Activated CD8-positive, alpha-beta T cell treated with anti-CD3 and anti-CD28 coated beads, Interleukin-2, amount 10 ng/mL, durations not matched to agents 7 days and 5 days (primary cell): ENCODE measurements around the gene MFNG. TPM values are rescaled to one million over a fixed set of nuclear protein-coding genes. Genes with fewer than 3 reads are reported as not detected.

Source experiments
- ATAC-seq: fragments of 150-1000 bp; cut with Tn5 transposase; one replicate; pipeline ENCODE4 v1.10.0; 2021; ENCODE audit warnings: moderate library complexity
- CTCF ChIA-PET: fragments of 350-600 bp; sonication (Branson Sonifier 250); formaldehyde crosslinking; loops from one replicate; lab custom pipeline; 2021; ENCODE audit warnings: antibody characterized with exemption; lab: Charles Lee
- POLR2A ChIA-PET: fragments of 350-600 bp; sonication (Branson Sonifier 250); formaldehyde crosslinking; loops from one replicate; lab custom pipeline; 2021; ENCODE audit warnings: antibody characterized with exemption; lab: Charles Lee
- DNase-seq: peaks from one replicate; pipeline ENCODE4 v3.0.0-alpha.2; 2020
- H3K27ac Mint-ChIP-seq: one replicate; pipeline ENCODE4 v1.8.0; 2021; ENCODE audit warnings: mild to moderate bottlenecking, mixed read lengths
- H3K27me3 Mint-ChIP-seq: one replicate; pipeline ENCODE4 v1.8.0; 2021; ENCODE audit warnings: low read depth, mixed read lengths
- H3K36me3 Mint-ChIP-seq: one replicate; pipeline ENCODE4 v1.8.0; 2021; ENCODE audit warnings: low read depth, mixed read lengths
- H3K4me1 Mint-ChIP-seq: one replicate; pipeline ENCODE4 v1.8.0; 2021; ENCODE audit warnings: low read depth, mixed read lengths
- H3K4me3 Mint-ChIP-seq: one replicate; pipeline ENCODE4 v1.8.0; 2021; ENCODE audit warnings: mild to moderate bottlenecking, mixed read lengths
- H3K9me3 Mint-ChIP-seq: one replicate; pipeline ENCODE4 v1.8.0; 2022; ENCODE audit warnings: mixed read lengths; ENCODE audit not compliant: insufficient read depth
- total RNA-seq, 2 experiments: library from RNA; stranded (reverse); gene quantifications; one replicate each; pipeline ENCODE4 v1.2.3, GENCODE V29; 2021

MFNG gene
- total RNA-seq, 2 experiments from 2014 or later: 227 to 232 TPM

- Mint-ChIP-seq H3K27me3 (no peaks in the 10 kb centered on the region), H3K36me3 (peaks cover 68% of the 10 kb centered on the region), H3K4me3 (peak overlapping the region; percentile 28), H3K9me3 (no peaks in the 10 kb centered on the region), H3K27ac (peak overlapping the region; percentile 97), H3K4me1 (peaks cover 41% of the 10 kb centered on the region)
- ChIA-PET POLR2A (no interaction called here), CTCF (interaction anchor here (1.2 to 1.3 kb wide), 2 partner anchors 9 to 359 kb away, joined by 3 to 5 read pairs; no protein-coding TSS in a partner anchor)
- ATAC-seq (no peak), DNase-seq (no peak)
These were observed 4.8 kb downstream of the MFNG start for GRCh38 chr22:37481347-37481907.

- no peak overlapping the region for H3K4me3 Mint-ChIP-seq
- ChIA-PET CTCF (interaction anchor here (1.3 kb wide), 1 partner anchor 8 kb away, joined by 5 read pairs; no protein-coding TSS in a partner anchor), POLR2A (no interaction called here)
- H3K27ac Mint-ChIP-seq: peak overlapping the region; percentile 9
- ATAC-seq (no peak), DNase-seq (no peak)
- H3K36me3 Mint-ChIP-seq: peaks cover 73% of the 10 kb centered on the region
- peaks cover 44% of the 10 kb centered on the region for H3K4me1 Mint-ChIP-seq
- no peaks in the 10 kb centered on the region for H3K9me3 Mint-ChIP-seq
- no peaks in the 10 kb centered on the region for H3K27me3 Mint-ChIP-seq
These were observed 5.5 kb downstream of the MFNG start for GRCh38 chr22:37480387-37481346.

GRCh38 chr22:37479196-37479595 is 7.0 kb downstream of the MFNG start:
- no peaks in the 10 kb centered on the region for H3K27me3 Mint-ChIP-seq
- POLR2A ChIA-PET: interaction anchor here (0.6 kb wide), 1 partner anchor 165 kb away, joined by 3 read pairs; no protein-coding TSS in a partner anchor
- H3K4me1 Mint-ChIP-seq: peaks cover 48% of the 10 kb centered on the region
- H3K36me3 Mint-ChIP-seq: peaks cover 69% of the 10 kb centered on the region
- DNase-seq (no peak), ATAC-seq (no peak)
- no peak overlapping the region for H3K27ac Mint-ChIP-seq
- no peak overlapping the region for H3K4me3 Mint-ChIP-seq
- CTCF ChIA-PET: interaction anchor here (0.7 kb wide), 1 partner anchor 534 kb away, joined by 3 read pairs; no protein-coding TSS in a partner anchor
- no peaks in the 10 kb centered on the region for H3K9me3 Mint-ChIP-seq

GRCh38 chr22:37476389-37477329 is 9.5 kb downstream of the MFNG start:
- ATAC-seq (no peak), DNase-seq (no peak)
- ChIA-PET CTCF (interaction anchor here (0.6 kb wide), 1 partner anchor 19 kb away, joined by 4 read pairs; no protein-coding TSS in a partner anchor), POLR2A (interaction anchor here (1.0 kb wide), 1 partner anchor 9 kb away, joined by 3 read pairs; no protein-coding TSS in a partner anchor)
- Mint-ChIP-seq H3K9me3 (no peaks in the 10 kb centered on the region), H3K27ac (peak overlapping the region; percentile 49), H3K36me3 (peaks cover 56% of the 10 kb centered on the region), H3K4me3 (no peak overlapping the region), H3K27me3 (no peaks in the 10 kb centered on the region), H3K4me1 (peaks cover 30% of the 10 kb centered on the region)

- ChIA-PET CTCF (interaction anchor here (0.9 kb wide), 1 partner anchor 11 kb away, joined by 3 read pairs; the partner anchor contains the start of gene MFNG), POLR2A (no interaction called here)
- H3K27ac Mint-ChIP-seq: no peak overlapping the region
- no peak overlapping the region for H3K4me3 Mint-ChIP-seq
- no peak for DNase-seq
- no peaks in the 10 kb centered on the region for H3K27me3 Mint-ChIP-seq
- no peaks in the 10 kb centered on the region for H3K9me3 Mint-ChIP-seq
- H3K36me3 Mint-ChIP-seq: peaks cover 58% of the 10 kb centered on the region
- ATAC-seq: no peak
- H3K4me1 Mint-ChIP-seq: peaks cover 22% of the 10 kb centered on the region
These were observed 11.6 kb downstream of the MFNG start for GRCh38 chr22:37474447-37475090.

GRCh38 chr22:37473437-37473946 is 12.7 kb downstream of the MFNG start:
- ATAC-seq: no peak
- ChIA-PET POLR2A (no interaction called here), CTCF (interaction anchor here (0.7 to 3.1 kb wide), 11 partner anchors 8 to 244 kb away, joined by 3 to 44 read pairs (median 6); partner anchors contain the start of gene MFNG)
- H3K27ac Mint-ChIP-seq: no peak overlapping the region
- H3K27me3 Mint-ChIP-seq: no peaks in the 10 kb centered on the region
- no peak overlapping the region for H3K4me3 Mint-ChIP-seq
- peaks cover 56% of the 10 kb centered on the region for H3K36me3 Mint-ChIP-seq
- peaks cover 22% of the 10 kb centered on the region for H3K4me1 Mint-ChIP-seq
- DNase-seq: no peak
- no peaks in the 10 kb centered on the region for H3K9me3 Mint-ChIP-seq

GRCh38 chr22:37472418-37473006 is 13.7 kb downstream of the MFNG start:
- no peaks in the 10 kb centered on the region for H3K9me3 Mint-ChIP-seq
- H3K27ac Mint-ChIP-seq: peak overlapping the region; percentile 57
- ATAC-seq: peak; percentile 56

GRCh38 chr22:37471727-37472417 is 14.3 kb downstream of the MFNG start:
- DNase-seq (no peak), ATAC-seq (no peak)
- Mint-ChIP-seq H3K4me3 (no peak overlapping the region), H3K4me1 (peaks cover 16% of the 10 kb centered on the region), H3K27ac (peak overlapping the region; percentile 57), H3K27me3 (no peaks in the 10 kb centered on the region), H3K36me3 (peaks cover 49% of the 10 kb centered on the region), H3K9me3 (no peaks in the 10 kb centered on the region)
- ChIA-PET CTCF (interaction anchor here (0.7 to 3.1 kb wide), 24 partner anchors 8 to 211 kb away, joined by 3 to 44 read pairs (median 4); partner anchors contain the start of gene MFNG), POLR2A (interaction anchor here (1.0 to 1.5 kb wide), 2 partner anchors 13 to 15 kb away, joined by 3 read pairs; no protein-coding TSS in a partner anchor)

More at GRCh38 chr22:37472418-37473006, 13.7 kb downstream of the MFNG start:
- peaks cover 55% of the 10 kb centered on the region for H3K36me3 Mint-ChIP-seq
- H3K27me3 Mint-ChIP-seq: no peaks in the 10 kb centered on the region
- peaks cover 20% of the 10 kb centered on the region for H3K4me1 Mint-ChIP-seq
- POLR2A ChIA-PET: interaction anchor here (1.0 to 1.5 kb wide), 2 partner anchors 12 to 14 kb away, joined by 3 read pairs; no protein-coding TSS in a partner anchor
- DNase-seq: peak; percentile 51
- CTCF ChIA-PET: interaction anchor here (0.6 to 3.1 kb wide), 28 partner anchors 8 to 243 kb away, joined by 3 to 44 read pairs (median 4); partner anchors contain the start of gene MFNG
- H3K4me3 Mint-ChIP-seq: no peak overlapping the region

GRCh38 chr22:37470087-37470445 is 16.1 kb downstream of the MFNG start:
- peaks cover 56% of the 10 kb centered on the region for H3K36me3 Mint-ChIP-seq

More at GRCh38 chr22:37470087-37470445, 16.1 kb downstream of the MFNG start:
- ATAC-seq (no peak), DNase-seq (no peak)
- peaks cover 12% of the 10 kb centered on the region for H3K4me1 Mint-ChIP-seq
- no peak overlapping the region for H3K27ac Mint-ChIP-seq
- no peaks in the 10 kb centered on the region for H3K9me3 Mint-ChIP-seq
- ChIA-PET CTCF (interaction anchor here (0.8 to 1.1 kb wide), 2 partner anchors 12 to 97 kb away, joined by 3 read pairs; no protein-coding TSS in a partner anchor), POLR2A (no interaction called here)
- no peaks in the 10 kb centered on the region for H3K27me3 Mint-ChIP-seq
- no peak overlapping the region for H3K4me3 Mint-ChIP-seq
